Stimulated activated CD4-positive, alpha-beta T cell treated with anti-CD3 and anti-CD28 coated beads, Interleukin-12 subunit alpha, Interleukin-12 subunit beta, amount 100 ng/mL, for 48 hours (primary cell): ENCODE results near the gene CNST.
"Not testable (repeated sequence)": the region's sequence is repeated elsewhere in the genome, so short reads cannot be mapped to it uniquely, and the experiment has no call there.

Experiments used
- DNase-seq, 3 donors: peaks; one replicate each; pipeline ENCODE4 v3.0.0-alpha.2; 2020; ENCODE audit warnings: low read depth in 2 of 3, low spot score in 1 of 3

Gene CNST

DNA sequence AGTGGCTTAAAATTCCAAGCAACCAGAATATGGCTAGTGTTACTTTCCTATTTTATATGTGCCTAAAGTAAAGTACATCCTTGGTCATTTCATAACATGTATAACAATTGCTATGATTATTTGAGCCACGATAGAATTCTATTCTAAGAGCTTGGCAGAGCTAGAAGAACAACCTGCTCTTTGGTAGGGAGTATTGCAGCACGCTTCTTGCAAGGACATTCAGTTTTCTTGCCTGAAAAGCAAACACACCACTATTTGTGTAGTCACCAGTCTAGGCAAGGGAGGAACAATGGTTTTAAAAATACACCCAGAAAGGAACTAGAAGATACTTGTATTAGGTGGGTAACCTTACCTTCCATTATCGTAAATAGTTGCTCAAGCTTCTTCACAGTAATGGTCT lies 51.5 kb downstream of the CNST start:
- no peak for DNase-seq

DNA sequence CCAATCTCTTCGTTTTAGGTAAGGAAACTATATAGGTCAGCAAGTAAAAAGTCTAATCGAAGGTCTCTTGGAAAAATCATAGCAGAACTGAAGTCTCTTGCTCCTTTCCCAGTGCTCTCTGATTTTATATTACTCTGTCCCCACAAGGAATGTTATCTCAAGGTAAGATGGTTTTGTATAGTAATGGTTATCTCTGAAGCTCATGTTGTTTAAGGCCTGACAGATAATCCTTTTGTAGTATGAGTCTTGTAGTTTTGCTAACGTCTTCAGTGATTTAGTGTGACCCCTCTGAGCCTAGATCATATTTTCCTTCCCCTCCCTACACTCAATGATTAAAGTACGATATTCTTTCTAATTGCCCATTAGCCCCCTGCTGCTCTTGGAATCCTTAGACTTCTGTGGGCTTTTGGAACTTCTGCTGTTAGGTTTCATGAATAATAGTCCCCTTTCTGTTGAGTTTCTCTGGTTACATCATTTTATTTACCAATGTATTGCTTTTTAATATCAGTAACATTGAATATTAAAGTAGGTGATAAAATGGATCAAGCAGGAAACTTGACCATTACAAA lies 52.1 kb downstream of the CNST start:
- DNase-seq = no peak

DNA sequence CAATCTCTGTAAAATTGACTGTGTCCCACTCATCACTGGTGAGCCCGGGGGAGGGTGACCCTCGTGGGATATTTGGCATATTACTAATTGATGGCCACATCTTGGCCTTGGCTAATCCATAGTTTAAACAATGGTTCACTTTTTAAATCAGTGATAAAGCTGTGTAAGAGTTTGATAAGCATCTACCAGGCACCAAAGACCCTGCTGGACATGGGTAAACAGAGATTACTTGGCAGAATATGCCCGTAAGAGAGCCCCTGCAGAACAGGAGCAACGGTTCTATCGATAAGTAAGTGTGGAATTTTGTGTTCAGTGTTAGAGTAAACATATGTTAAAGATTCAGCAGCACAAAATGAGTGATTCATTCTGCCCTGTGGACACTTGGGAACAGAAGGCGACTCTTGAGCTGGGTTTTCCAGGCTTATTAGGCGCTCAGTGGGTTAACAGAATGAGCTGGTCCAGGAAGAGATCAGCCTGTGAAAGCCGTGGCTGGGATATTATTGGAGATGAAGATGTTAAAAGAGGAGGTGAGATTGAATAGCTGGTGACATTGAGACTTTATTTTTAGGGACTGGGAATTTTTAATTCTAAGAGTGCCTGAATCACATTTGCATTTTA lies 55.9 kb downstream of the CNST start:
- DNase-seq = no peak

DNA sequence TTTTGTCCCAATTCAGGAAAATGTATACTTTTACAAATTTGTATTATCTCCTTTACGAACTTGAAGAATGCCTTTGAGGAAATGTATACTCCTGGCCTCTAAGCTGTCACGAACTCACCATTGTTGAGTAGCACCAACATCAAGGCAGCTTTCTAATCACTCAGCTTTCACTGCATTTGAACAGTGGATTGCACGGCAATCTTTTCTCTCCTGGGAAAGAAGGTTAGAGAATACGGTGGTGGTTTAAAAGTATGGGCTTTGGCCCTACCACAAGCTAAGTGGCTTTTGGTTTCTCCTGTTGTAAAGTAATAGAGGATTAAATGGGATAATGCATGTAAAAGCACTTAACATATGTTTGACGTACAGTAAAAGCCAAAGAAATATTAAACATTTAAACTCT lies 57.8 kb downstream of the CNST start:
- DNase-seq = no peak

DNA sequence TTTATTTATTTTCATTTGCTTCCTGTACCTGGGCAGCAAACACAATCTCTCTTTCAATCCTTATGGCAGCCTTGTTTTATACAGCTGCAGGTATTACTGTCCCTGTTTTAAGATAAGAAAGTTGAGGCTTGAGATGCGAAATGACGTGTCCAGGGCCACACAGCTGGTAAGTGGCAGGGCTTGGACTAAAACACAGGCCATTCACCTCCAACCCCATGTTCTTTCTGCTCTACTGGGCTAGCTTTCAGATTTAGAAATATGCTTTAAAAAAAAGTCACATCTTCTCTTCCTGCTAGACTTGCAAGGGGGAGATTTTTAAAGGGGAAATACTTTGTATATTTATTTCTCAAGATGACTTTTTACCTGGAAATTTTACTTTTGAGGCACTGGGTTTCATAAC lies 62.8 kb downstream of the CNST start:
- no peak for DNase-seq

DNA sequence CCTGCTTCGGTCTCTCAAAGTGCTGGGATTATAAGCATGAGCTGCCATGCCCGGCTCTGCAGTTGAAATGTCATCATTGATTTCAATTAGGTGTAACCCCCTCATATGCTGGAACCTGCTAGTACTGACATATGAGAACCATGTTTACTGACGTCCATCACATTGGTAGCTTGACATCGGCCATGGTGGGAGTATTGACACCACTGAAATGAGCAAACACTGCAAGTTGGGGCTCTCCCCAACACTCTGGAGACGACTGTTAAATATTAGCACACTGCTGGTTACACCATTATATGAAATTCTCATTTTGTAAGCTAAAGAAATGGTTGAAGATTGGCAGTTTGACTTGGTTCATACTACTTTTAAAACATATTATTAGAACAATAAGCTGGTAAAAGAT lies 63.7 kb downstream of the CNST start:
- DNase-seq = no peak

DNA sequence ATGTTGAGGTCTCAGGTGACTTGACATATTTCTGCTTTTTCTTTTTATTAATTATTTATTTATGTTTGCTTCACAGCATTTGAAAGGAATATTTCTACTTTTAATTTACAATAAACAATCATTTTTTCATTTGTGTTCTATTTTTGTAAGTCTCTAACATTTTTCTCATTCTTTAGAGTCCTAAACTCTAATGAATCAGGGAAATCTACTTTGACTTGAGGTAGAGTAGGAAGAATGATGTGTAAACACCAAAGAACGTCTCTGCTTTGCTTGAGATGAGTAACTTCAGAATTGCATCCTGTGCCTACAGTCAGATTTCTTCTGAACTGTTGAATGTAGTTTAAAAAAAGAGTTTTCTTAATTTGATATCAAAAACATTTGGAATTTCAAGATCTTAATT lies 65.2 kb downstream of the CNST start:
- DNase-seq = no peak

DNA sequence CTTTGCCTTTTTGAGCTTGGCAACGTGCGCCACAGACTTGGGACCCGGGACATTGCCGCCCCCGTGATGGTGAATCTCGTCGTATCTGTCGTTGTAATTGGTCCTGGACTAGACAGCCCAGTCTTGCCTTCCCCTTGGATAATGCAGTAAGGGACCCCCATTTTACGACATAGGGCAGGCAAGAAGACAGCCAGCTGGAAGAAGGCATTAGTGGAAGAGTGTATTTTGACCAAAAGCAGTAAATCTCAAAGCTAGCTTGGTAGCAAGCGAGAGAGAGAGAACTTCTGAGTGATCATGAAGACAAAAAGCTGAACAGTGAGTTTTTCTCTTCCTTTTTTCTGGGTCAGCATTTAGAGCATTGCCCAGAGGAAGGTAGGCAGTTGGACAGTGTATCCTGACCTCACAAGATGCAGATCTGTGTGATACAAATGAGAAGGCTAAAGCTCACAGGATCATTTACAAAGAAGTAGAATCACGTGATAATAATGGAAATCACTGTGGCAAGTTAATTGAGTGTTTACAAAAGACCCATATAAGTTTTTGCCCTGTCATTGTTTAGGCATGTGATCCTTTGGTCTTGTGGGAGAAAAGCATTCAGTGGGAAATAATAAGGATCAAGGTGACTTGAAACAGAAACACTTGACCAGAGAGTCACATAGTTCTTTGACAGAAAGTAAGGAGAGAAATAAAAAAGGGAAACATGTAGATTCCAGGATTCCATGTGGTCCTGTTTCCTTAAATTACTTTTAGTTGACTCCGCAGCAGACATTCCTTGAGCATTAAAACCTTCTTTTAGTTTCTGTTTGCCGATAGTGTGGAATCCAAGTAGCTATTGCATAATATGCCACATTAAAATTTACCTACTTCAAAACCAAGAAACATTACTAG lies 66.3 kb downstream of the CNST start:
- no peak for DNase-seq

DNA sequence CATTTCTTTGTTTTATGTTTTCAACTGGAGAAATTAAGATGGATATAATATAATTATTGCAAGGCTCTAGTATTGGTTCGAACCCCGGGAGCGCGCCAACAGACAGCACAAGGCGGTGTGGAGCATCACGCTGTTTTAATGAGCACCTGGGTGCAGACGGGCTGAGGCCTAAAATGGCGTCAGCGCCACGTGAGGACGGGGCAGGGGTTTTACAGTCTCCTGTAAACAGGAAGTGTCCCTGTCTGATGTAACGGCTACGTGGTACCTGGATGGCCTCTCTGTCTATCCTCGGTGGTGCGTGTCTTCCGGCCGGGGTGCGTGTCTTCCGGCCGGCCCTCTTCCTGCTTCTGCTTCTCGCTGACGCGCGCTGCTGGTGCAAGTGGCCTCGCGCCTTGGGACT lies 68.4 kb downstream of the CNST start:
- DNase-seq = not testable (repeated sequence)

DNA sequence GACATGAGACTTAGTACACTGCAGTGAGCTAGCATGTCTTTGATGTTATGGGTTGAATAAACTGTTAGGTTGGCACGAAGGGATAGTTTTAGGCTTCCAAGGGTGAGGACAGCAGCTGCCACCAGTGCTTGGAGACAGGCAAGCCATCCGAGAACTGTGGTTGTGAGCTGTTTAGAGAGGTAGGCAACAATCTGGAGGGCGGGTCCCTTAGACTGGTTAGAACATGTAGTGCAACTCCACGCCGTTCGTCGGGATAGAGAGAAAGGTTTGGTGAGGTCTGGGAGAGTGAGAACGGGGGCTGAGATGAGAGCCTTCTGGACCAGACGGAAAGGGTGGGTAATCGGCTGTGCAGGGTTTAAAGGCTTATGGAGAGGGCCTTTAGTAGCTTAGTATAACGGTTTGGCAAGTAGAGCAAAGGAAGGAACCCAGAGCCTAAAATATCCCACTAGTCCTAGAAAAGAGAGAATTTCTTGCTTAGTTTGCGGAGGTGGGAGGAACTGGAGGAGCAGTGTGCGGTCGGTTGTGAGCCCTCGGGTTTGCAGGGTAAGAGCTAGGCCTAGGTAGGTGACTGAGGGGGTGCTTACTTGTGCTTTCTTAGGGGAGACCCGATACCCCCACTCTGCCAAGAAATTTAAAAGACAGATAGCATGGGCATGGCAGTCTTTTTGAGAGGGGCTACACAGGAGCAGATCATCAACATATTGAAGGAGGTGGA lies 72.8 kb downstream of the CNST start:
- no peak for DNase-seq

DNA sequence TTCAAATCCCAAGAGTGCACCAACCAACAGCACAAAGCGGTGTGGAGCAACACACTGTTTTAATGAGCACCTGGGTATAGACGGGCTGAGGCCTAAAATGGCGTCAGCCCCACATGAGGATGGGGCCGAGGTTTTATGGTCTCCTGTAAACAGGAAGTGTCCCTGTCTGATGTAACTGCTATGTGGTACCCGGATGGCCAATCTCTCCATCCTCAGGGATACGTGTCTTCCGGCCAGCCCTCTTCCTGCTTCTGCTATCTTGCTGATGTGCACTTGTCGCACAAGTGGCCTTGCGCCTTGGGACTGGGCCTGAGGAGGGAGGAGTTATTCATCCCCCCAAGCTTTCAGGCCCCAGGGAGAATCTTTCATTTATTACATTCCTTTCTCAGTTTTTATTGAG lies 73.5 kb downstream of the CNST start:
- DNase-seq = no peak

DNA sequence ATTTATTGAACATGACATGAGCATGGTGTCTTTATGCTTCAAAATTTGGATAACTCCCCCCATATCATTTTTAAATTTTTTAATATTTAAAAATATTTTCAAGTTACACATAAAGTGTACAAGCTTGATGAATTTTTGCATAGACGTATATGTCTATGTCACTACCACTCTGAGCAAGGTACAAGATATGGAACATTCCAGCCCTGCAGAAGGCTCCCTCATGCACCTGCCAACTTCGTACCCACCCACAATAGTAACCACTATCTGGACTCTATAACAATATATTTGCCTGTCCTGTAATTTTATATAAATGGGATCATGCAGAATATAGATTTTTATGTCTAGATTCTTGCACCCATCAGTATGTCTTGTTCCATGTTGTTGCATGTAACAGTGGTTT lies 74.5 kb downstream of the CNST start:
- no peak for DNase-seq

DNA sequence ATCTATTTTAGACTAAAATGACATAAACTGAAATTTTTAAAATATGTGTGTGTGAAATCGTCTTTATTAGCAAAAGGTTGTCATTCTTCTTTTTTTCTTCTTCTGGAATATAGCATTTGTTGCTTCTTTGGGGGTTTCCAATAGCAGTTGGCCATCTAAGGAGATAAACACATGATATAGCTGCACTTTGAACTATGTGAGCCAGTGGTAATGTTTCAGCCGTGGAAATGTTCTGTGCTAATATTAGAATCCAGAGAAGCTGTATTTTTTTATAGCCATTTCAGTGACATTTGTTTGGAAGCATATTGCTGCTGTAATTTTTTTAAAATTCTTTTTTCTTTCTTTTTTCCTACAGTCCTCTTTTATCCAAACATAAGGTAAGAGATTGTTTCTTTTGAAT lies 75.1 kb downstream of the CNST start:
- no peak for DNase-seq

DNA sequence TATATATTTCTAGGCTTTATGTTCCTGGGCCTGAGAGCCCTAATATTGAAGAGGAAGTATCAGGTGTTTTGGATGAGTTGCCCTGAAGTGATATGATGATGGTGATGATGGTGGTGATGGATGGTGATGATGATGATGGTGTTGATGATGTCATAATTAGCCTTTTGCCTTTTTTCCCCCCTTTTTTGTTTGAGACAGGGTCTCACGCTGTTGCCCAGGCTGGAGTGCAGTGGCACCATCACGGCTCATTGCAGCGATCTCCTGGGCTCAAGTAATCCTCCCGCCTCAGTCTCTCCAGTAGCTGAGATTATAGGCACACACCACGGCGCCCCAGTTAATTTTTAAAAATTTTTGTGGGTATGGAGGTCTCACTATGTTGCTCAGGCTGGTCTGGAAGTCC lies 76.5 kb downstream of the CNST start:
- DNase-seq = no peak

DNA sequence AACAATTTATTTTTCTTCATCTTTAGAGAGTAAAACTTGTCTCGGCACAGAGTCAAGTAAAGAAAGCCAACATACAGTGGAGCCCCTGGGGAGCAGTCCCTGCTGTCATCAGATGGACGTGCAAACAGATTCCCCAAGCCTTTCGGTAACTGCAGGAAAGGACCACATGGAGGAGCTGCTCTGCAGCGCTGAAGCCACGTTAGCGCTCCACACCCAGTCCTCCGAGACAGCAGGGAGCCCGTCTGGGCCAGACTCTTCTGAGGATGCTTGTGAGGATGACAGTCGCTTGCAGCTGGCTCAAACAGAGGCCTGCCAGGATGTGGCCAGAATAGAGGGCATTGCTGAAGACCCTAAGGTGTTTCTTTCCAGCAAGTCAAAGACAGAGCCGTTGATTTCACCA lies 80.9 kb downstream of the CNST start:
- DNase-seq = no peak

DNA sequence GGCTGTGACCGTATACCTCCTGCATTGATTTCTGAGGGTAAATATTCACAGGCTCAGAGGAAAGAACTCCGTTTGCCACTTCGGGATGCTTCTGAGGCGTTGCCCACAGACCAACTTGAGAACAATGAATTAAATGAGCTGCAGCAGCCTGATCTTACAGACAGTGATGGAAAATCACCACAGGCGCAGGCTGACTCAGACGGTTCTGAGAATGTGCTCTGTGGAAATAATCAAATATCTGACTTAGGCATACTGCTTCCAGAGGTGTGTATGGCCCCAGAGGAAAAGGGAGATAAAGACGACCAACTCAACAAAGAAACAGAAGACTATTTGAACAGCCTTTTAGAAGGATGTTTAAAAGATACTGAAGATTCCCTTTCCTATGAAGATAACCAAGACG lies 81.3 kb downstream of the CNST start:
- DNase-seq = no peak

DNA sequence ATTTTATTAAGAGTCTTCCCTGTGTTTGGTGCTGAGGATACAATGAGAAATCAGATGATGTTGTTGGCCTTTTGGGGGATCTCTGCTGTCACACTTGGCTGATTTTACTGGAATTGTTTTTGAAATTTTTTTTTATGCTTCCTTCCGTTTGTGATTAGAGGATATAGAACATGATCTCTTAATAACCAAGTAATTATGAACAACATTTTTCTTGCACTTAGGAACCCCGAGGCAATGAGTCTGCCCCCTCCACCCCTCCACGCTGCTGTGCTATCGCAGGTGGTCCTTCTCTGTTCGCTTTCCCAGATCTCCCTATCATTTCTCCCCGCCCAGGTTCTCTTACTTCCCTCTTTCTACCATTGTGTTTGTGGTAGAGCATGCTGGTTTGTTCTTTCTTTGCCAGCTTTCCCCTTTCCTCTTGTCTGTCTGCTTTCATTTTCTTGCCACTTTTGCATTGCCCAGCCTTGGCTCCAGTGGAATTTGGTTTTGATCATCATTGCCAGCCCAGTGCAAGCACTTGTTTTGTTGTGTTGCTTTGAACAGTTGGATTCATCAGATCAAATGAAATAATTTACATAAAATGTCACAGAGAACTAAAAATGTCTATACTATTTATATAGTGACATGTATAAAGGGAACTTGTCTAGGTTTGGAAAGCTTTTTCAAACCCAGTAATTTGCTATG lies 84.9 kb downstream of the CNST start:
- DNase-seq = no peak

DNA sequence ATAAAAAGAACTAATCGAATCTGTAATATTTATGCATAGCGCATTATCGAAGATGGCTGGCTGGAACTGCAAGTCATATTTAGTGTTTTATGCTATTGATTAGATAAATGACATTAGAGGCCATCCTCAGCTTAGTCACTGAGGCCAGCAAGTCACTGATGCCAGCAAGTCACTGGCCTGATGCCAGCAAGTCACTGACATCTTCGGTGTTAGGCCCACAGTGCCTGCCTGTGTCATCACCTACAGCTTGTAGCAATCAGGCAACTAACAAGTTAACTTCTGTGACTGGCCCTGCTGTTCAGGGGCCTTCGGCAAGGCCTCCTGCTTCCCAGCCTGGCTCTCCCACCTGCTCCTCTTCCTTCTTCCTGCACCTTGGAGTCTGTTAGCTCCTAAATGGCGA lies 92.3 kb downstream of the CNST start:
- no peak for DNase-seq

DNA sequence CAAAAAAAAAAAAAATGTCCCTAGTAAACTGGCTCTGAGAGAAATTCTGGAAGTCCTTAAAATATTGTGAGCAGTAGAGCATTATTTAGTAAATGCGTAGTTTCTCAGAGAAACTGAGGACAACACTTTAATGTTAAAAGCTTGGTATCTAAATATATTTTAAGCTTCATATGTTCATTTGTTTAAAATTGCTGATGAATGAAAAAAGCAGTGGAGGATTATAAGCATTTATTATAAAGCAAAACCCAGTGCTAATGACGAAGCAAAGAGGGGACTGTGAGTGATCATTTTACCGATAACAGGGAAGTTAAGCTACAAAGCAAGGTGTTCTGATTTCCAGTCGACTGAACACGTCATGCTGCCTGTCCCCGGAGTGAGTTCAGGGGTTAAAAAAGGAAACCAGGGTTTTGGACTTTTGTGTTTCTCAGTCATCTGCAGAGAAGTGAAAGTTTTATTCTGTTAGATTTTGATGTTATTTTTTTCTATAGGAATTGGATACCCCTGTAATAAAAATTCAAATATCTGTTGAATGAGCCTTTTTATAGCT lies 93.4 kb downstream of the CNST start:
- DNase-seq = no peak

DNA sequence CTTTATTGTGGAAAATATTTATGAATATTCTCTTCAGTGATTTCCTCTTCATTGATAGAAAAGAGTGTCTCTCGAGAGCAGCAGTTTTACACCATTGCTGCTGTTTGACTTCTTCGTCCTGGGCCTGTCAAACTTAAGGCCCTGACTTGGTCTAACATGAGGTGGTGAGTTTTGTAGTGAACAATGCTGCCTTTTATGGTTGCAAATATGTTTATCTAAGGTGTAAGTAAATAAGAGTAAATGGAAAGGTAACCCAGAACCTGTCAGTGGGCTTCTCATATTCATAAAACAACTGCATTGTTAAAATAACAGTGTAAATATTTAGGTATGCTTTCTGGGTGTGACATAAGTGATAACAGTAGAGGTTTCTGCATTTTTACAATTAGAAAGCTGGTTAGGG lies 95.2 kb downstream of the CNST start:
- DNase-seq = no peak

DNA sequence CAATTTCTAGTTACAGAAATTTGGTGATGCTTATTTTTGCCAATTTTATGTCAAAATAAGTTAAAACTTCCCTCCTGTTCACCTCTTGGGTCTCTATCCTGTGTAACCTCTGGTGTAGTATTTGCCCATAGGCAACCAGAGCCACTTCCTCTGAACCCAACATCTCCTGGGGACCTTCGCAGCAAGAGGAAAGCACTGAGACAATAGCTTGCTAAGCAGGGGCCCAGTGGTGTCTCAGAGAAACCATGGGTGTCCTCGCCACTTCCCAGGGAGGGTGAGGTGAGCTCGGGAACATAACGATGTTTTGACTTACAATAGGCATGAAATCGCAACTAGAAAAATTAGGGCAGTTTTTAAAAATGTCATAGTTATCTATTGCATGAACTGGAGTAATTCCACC lies 101.5 kb downstream of the CNST start:
- DNase-seq = no peak
